Panc1 (cell line): ENCODE data around the gene CDO1.

ENCODE experiments used
- CTCF ChIP-seq: fragments of 450-650 bp; IDR thresholded peaks from 2 replicates; pipeline ENCODE4 v1.5.1; 2017; ENCODE audit warnings: mild to moderate bottlenecking
- POLR2AphosphoS5 ChIP-seq: IDR thresholded peaks from 2 replicates; pipeline ENCODE4 v1.6.1; 2012; ENCODE audit warnings: mild to moderate bottlenecking, low read depth, low read length, moderate library complexity
- TCF7L2 ChIP-seq: IDR thresholded peaks from 2 replicates; pipeline ENCODE4 v1.6.1; 2011; ENCODE audit warnings: mild to moderate bottlenecking, low read depth, low read length, inconsistent platforms

- no peak for TF ChIP-seq CTCF
- no peak for TF ChIP-seq TCF7L2
- TF ChIP-seq POLR2AphosphoS5, result no peak
Observed at GRCh38 chr5:115813719-115814118, 2.7 kb downstream of the CDO1 start.
